ENCODE results near the gene FGFBP3. TPM values are rescaled to one million over a fixed set of nuclear protein-coding genes. Genes with fewer than 3 reads are reported as not detected.

The FGFBP3 gene
- total RNA-seq = 0.13 and 0.51 TPM in 2 replicates

GRCh38 chr10:91909117-91909677 lies at the start of gene FGFBP3:
Gene FGFBP3, minus strand, starts transcription at chr10:91909486. Its CDS starts 517 bp downstream, at chr10:91908969.
- peak in 1 of 2 donors; percentile 29 for DNase-seq (ENCODE audit: low read depth in 2 of 2)

- no peak for DNase-seq (ENCODE audit: low read depth in 2 of 2)
These were observed 47.8 kb upstream of the FGFBP3 start for GRCh38 chr10:91957091-91957490.

GRCh38 chr10:91955114-91955513 lies 45.8 kb upstream of the FGFBP3 start:
- DNase-seq (ENCODE audit: low read depth in 2 of 2) = peak in 1 of 2 donors; percentile 23

GRCh38 chr10:91953600-91954160 lies 44.4 kb upstream of the FGFBP3 start:
- no peak for DNase-seq (ENCODE audit: low read depth in 2 of 2)

- DNase-seq (ENCODE audit: low read depth in 2 of 2) = no peak
These were observed 35.8 kb upstream of the FGFBP3 start for GRCh38 chr10:91944880-91945630.

- DNase-seq (ENCODE audit: low read depth in 2 of 2) = no peak
These were observed 32.1 kb upstream of the FGFBP3 start for GRCh38 chr10:91941426-91941825.

- DNase-seq (ENCODE audit: low read depth in 2 of 2) = no peak
These were observed 30.4 kb upstream of the FGFBP3 start for GRCh38 chr10:91939653-91940052.

- no peak for DNase-seq (ENCODE audit: low read depth in 2 of 2)
These were observed 26.6 kb upstream of the FGFBP3 start for GRCh38 chr10:91935886-91936285.

GRCh38 chr10:91932737-91933136 lies 23.5 kb upstream of the FGFBP3 start:
- DNase-seq (ENCODE audit: low read depth in 2 of 2) = no peak

- no peak for DNase-seq (ENCODE audit: low read depth in 2 of 2)
These were observed 22.4 kb upstream of the FGFBP3 start for GRCh38 chr10:91931526-91932190.

GRCh38 chr10:91930939-91931338 lies 21.7 kb upstream of the FGFBP3 start:
- DNase-seq (ENCODE audit: low read depth in 2 of 2) = no peak

- DNase-seq (ENCODE audit: low read depth in 2 of 2) = no peak
These were observed 15.7 kb upstream of the FGFBP3 start for GRCh38 chr10:91925022-91925320.

- peak in 1 of 2 donors; percentile 18 for DNase-seq (ENCODE audit: low read depth in 2 of 2)
These were observed 15.1 kb upstream of the FGFBP3 start for GRCh38 chr10:91924212-91925021.

GRCh38 chr10:91923371-91924211 lies 14.3 kb upstream of the FGFBP3 start, which contains the start of gene BTAF1:
Gene BTAF1, plus strand, starts transcription at chr10:91923770. Its CDS starts 307 bp downstream, at chr10:91924077.
- peak; percentile 89 to 95 for DNase-seq (ENCODE audit: low read depth in 2 of 2)

- DNase-seq (ENCODE audit: low read depth in 2 of 2) = no peak
These were observed 10.4 kb upstream of the FGFBP3 start for GRCh38 chr10:91919651-91920050.

- DNase-seq (ENCODE audit: low read depth in 2 of 2) = no peak
These were observed 1.2 kb upstream of the FGFBP3 start for GRCh38 chr10:91910467-91910866.

GRCh38 chr10:91908337-91909116 lies 759 bp downstream of the FGFBP3 start:
- peak; percentile 73 to 85 for DNase-seq (ENCODE audit: low read depth in 2 of 2)

- no peak for DNase-seq (ENCODE audit: low read depth in 2 of 2)
These were observed 1.4 kb downstream of the FGFBP3 start for GRCh38 chr10:91907914-91908336.

- DNase-seq (ENCODE audit: low read depth in 2 of 2) = no peak
These were observed 2.2 kb downstream of the FGFBP3 start for GRCh38 chr10:91907033-91907594.

Measured in dermis microvascular lymphatic vessel endothelial cell (primary cell).